GM18517 (cell line): ENCODE results near the gene SPATA9.

ENCODE experiments used
- ATAC-seq: cut with Tn5 transposase; IDR thresholded peaks from one replicate; pipeline ENCODE4 v1.9.1; 2021; ENCODE audit warnings: mild to moderate bottlenecking, moderate library complexity; ENCODE audit not compliant: unreplicated experiment

Gene SPATA9

GRCh38 chr5:95682891-95683290 is at the start of gene SPATA9:
Gene SPATA9, minus strand, starts transcription at chr5:95682991. Its CDS starts 137 bp downstream, at chr5:95682854.
- ATAC-seq: no peak

GRCh38 chr5:95731571-95732554 is 49.1 kb upstream of the SPATA9 start:
- peak; percentile 26 for ATAC-seq

GRCh38 chr5:95730730-95731570 is 48.2 kb upstream of the SPATA9 start, which contains the start of gene RHOBTB3:
Gene RHOBTB3, plus strand, starts transcription at chr5:95731336. Its CDS starts 347 bp downstream, at chr5:95731683.
- ATAC-seq: peak; percentile 39

GRCh38 chr5:95730011-95730700 is 47.4 kb upstream of the SPATA9 start:
- ATAC-seq: no peak

GRCh38 chr5:95729115-95730010 is 46.6 kb upstream of the SPATA9 start:
- no peak for ATAC-seq

GRCh38 chr5:95728494-95729114 is 45.8 kb upstream of the SPATA9 start:
- no peak for ATAC-seq

- ATAC-seq: no peak
Observed at GRCh38 chr5:95727764-95728191, 45.0 kb upstream of the SPATA9 start.

- ATAC-seq: no peak
Observed at GRCh38 chr5:95726811-95727763, 44.3 kb upstream of the SPATA9 start.

- ATAC-seq: peak; percentile 31
Observed at GRCh38 chr5:95725937-95726810, 43.4 kb upstream of the SPATA9 start.

GRCh38 chr5:95725071-95725820 is 42.5 kb upstream of the SPATA9 start:
- ATAC-seq: no peak

GRCh38 chr5:95723632-95724369 is 41.0 kb upstream of the SPATA9 start:
- no peak for ATAC-seq

- ATAC-seq: no peak
Observed at GRCh38 chr5:95721582-95722295, 38.9 kb upstream of the SPATA9 start.

GRCh38 chr5:95720094-95720786 is 37.4 kb upstream of the SPATA9 start:
- ATAC-seq: no peak

GRCh38 chr5:95718738-95719137 is 35.9 kb upstream of the SPATA9 start:
- ATAC-seq: no peak

- ATAC-seq: peak; percentile 84
Observed at GRCh38 chr5:95718203-95718602, 35.4 kb upstream of the SPATA9 start.
